ENCODE data around the gene TAF10.

Gene TAF10

DNA sequence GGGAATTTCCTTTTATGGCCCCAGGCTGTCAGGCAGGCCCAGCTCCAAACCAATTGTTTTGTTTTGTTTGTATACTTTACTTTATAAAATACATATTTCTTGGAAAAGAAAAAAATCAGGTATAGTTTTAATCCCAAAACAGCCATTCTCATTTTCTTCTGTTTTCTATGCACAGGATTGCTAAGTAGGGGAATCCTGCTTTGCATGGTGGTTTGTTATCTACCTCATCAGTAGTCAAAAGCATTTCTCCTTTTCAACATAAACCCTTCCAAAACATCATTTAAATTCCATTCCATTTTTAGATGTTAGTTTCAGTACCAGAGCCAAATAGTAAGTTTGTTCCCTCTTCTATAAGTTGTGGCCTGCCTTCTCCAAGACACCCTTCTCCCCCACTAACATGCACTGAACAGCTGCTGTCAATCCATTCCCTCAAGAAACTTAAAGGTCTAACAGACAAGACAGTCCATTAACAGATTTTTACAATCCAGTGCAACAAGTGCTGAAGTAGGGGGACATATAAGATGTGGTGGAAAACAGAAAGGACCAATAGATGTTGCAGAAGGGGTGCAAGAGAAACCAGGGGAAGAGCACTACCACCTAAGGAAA, 4.7 kb downstream of the TAF10 start:
- DNase-seq = no peak

DNA sequence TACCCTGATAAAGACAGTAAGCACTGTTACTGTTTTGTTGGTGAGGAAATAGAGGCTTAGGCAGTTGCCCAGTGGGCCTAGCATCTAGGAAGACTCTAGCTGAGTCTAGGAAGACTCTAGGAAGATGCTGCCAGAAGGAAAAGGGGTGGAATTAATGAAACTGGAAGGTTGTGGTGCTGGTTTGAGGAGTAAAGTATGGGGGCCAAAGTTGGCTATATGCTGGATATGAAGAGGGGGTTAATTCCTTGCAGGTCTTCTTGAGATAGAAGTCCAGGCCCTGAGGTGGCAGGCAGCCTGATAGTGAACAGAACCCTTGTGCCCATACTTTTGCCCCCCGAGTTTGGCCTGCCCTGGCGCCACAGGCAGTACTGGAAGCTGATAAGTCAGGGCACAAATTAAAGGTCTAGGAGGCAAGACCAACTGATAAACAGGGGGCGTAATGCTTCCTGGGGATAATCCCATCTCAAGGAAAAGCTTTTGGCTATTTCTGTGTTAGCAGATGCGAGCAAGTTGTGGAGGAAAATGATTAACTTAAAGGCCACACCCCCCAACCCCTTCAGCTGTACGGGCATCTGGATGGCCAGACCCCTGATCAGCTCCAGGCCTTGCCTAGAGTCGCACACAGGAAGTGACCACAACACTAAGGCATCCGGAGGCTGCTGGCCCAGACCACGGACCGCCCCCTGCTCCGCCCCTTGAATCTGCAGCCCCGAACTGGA, 5.4 kb downstream of the TAF10 start:
- DNase-seq = peak; percentile 41 to 55

GRCh38 chr11:6604790-6605189, 7.2 kb downstream of the TAF10 start:
- no peak for DNase-seq

- DNase-seq = peak in 1 of 2 donors; percentile 43
Measured at GRCh38 chr11:6604081-6604626, 7.9 kb downstream of the TAF10 start.

GRCh38 chr11:6603287-6604080, 8.5 kb downstream of the TAF10 start, which contains the start of the genes ILK and RRP8:
Gene ILK (plus strand): TSS chr11:6603774. CDS start chr11:6604272, 498 bp downstream.
Gene RRP8 (minus strand): TSS chr11:6603616. CDS start chr11:6603502, 114 bp downstream.
- DNase-seq = peak; percentile 83 to 84

- no peak for DNase-seq
Measured at GRCh38 chr11:6602096-6602940, 9.7 kb downstream of the TAF10 start.

DNA sequence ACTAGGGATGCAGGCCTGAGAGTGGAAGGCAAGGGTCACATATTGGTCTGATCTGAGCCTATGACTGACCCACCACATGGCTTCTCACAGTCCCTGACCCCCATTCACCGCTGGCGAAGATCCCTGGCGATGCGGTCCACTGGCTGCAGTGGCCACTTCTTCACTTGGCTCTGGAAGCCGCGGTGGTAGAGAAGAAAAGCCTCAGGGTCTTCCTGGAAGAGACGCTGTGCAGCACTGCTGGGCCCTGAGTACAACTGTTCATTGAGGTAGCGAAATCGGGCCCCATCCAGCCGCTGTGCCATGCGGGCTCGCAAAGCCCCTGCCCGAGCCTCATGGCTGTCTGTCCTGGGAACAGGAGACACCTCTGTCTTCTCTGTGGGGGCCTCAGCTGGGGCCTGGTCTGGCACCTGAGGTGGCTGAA, 11.0 kb downstream of the TAF10 start:
- no peak for DNase-seq

GRCh38 chr11:6599881-6600390, 12.1 kb downstream of the TAF10 start:
- DNase-seq = no peak

DNA sequence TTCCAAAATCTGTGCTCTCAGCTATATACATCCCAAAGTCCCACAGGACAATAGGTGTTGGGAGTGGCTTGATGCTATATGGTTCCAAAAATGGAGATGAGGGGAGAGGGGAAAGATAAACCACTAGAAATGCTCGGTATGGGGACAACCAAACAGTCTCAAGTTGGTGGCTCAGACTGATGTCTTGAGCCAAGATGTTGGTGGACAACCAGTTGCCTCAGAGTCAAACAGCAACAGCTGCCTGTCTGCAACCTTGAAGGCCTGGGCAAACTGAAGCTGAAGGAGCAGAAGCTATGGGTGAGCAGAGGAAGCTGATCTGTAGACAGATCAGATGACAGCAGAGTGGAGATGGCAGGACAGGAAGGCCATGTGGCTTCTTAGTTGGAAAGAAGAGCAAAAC, 12.6 kb downstream of the TAF10 start:
- DNase-seq = no peak

GRCh38 chr11:6598555-6598954, 13.5 kb downstream of the TAF10 start:
- DNase-seq = no peak

- DNase-seq = no peak
Measured at GRCh38 chr11:6596239-6596877, 15.7 kb downstream of the TAF10 start.

DNA sequence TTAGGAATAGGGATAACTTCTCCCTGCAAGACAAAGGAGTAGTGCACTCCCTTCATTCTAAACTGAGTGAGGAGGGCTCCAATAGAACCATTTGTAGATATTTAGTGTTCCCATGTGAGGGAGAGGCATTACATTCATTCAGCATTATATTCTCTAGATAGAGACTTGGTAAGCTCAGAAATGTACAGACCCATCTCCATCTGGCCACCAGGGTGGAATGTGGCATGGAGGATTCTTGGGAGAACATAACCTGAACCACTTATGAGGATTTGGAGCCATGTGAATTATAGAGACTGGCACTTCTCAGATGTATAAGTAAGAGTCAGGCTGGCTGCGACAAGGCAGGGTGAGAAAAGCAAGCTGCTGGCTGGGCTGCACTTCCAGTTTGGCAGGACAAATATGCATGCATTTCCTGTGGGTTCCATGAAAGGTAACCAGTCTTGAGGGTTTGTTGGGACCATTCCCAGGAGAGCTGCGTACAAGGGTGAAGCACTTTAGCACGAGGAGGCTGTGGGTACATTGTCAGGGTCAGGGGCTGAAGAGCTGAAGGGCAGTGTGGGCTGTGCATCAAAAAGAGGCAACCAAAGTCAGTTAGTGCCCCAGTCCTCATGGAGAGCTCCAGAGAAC, 17.8 kb downstream of the TAF10 start:
- no peak for DNase-seq

DNA sequence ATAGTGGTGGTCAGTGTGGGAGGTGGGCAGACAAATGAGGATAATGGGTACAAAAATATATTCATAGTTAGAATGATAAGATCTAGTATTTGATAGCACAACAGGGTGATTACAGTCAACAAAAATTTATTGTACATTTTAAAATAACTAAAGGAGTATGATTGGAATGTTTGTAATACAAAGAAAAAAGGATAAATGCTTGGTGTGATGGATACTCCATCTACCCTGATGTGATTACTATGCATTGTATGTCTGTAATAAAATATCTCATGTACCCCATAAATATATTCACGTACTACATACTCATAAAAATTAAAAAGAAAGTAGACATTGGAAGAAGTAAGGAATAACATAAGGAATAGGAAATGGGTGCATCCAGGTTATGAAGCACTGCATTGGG, 24.0 kb downstream of the TAF10 start:
- DNase-seq = no peak

DNA sequence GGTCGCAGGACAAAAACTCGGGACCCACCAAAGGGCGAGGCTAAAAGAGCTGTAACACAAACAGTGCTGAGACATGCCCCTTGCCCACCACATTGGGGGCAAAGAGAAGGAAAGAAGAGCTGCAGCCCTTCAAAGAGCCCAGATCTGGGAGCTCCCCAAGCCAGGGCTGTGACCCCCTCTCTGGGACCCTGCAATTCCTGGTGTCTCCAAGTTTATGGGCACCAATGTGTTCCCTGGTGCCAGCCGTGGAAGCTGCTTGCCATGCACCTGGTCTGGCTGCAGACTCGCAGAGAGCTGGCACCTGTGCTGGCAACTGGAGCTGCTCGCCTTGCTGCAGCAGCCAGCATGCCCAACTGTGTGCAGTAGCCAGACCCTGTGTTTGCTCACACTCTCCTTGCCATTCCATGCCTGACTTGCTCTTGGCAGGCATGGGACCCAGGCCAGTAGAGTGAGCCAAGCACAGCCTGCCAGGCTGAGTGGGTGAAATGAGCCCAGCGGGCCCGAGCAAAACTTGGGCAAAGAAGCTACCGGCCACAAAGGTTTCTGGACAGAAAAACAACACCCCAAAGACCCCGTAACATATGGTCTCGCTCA, 24.6 kb downstream of the TAF10 start:
- DNase-seq = no peak

- DNase-seq = no peak
Measured at GRCh38 chr11:6586434-6587359, 25.3 kb downstream of the TAF10 start.

DNA sequence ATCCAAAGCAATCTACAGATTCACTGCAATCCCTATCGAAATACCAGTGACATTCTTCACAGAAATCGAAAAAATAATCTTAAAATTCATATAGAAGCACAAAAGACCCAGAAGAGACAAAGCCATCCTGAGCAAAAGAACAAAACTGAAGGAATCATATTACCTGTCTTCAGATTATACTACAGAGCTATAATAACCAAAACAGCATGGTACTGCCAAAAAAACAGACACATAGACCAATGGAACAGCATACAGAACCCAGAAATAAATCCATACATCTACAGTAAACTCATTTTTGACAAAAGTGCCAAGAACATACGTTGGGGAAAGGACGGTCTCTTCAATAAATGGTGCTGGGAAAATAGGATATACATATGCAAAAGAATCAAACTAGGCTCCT, 27.5 kb downstream of the TAF10 start:
- DNase-seq = no peak

GRCh38 chr11:6583584-6583983, 28.4 kb downstream of the TAF10 start:
- no peak for DNase-seq

DNA sequence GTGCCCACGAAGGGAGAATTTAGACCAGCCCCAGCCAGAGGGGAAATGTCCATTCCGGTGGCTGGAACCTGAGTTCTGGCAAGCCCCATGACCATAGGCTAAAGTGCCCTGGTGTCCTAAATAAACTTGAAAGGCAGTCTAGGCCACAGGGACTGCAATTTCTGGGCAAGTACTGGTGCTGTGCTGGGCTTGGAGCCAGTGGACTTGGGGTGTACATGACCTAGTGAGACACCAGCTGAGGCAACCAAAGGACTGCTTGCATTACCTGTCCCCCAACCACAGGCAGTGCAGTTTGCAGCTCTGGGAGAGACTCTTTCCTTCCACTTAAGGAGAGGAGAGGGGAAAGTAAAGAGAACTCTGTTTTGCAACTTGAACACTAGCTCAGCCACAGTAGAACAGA, 32.3 kb downstream of the TAF10 start:
- no peak for DNase-seq

DNA sequence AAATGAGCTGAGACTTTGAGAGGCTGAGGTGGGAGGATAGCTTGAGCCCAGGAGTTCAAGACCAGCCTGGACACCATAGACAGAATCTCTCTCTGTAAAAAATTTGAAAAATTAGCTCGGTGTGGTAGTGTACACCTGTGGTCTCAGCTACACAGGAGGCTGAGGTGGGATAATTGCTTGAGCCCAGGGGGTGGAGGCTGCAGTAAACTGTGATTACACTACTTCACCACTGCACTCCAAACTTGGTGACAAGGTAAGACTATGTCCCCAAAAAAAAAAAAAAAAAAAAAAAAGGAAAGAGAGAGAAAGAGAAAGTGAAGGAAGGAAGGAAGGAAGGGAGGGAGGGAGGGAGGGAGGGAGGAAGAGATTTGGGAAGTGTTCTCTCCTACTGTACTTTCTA, 33.9 kb downstream of the TAF10 start:
- no peak for DNase-seq

Data from stimulated activated CD4-positive, alpha-beta T cell treated with anti-CD3 and anti-CD28 coated beads, Interleukin-2, amount 100 ng/mL, for 48 hours (primary cell).